ELF-1 (cell line): ENCODE data around the gene KLF5.
A peak's percentile ranks its signal among the peaks of the same experiment; 100 is the strongest.
"Not testable (repeated sequence)": the region's sequence is repeated elsewhere in the genome, so short reads cannot be mapped to it uniquely, and the experiment has no call there.

ENCODE experiments used
- DNase-seq: peaks from one replicate; pipeline ENCODE4 v3.0.0-alpha.2; 2016; ENCODE audit warnings: low read depth, low spot score

KLF5 gene

GRCh38 chr13:73082895-73083294 is 24.1 kb downstream of the KLF5 start:
- no peak for DNase-seq

- DNase-seq = no peak
Measured at GRCh38 chr13:73088332-73088935, 29.6 kb downstream of the KLF5 start.

- no peak for DNase-seq
Measured at GRCh38 chr13:73089213-73089612, 30.4 kb downstream of the KLF5 start.

GRCh38 chr13:73090116-73090822 is 31.5 kb downstream of the KLF5 start:
- peak; percentile 89 for DNase-seq

GRCh38 chr13:73090823-73091187 is 32.0 kb downstream of the KLF5 start:
- no peak for DNase-seq

- no peak for DNase-seq
Measured at GRCh38 chr13:73092829-73093228, 34.0 kb downstream of the KLF5 start.

- peak; percentile 63 for DNase-seq
Measured at GRCh38 chr13:73096173-73096572, 37.4 kb downstream of the KLF5 start.

GRCh38 chr13:73096638-73097037 is 37.8 kb downstream of the KLF5 start:
- DNase-seq = no peak

- not testable (repeated sequence) for DNase-seq
Measured at GRCh38 chr13:73100781-73101180, 42.0 kb downstream of the KLF5 start.

GRCh38 chr13:73101351-73102007 is 42.7 kb downstream of the KLF5 start:
- DNase-seq = no peak

GRCh38 chr13:73103238-73103637 is 44.4 kb downstream of the KLF5 start:
- no peak for DNase-seq

- no peak for DNase-seq
Measured at GRCh38 chr13:73106513-73107178, 47.8 kb downstream of the KLF5 start.

GRCh38 chr13:73107481-73107880 is 48.7 kb downstream of the KLF5 start:
- DNase-seq = peak; percentile 20

GRCh38 chr13:73107970-73108369 is 49.2 kb downstream of the KLF5 start:
- DNase-seq = no peak

- DNase-seq = no peak
Measured at GRCh38 chr13:73109288-73109899, 50.6 kb downstream of the KLF5 start.

- no peak for DNase-seq
Measured at GRCh38 chr13:73109969-73110368, 51.2 kb downstream of the KLF5 start.

GRCh38 chr13:73110814-73111213 is 52.0 kb downstream of the KLF5 start:
- DNase-seq = no peak

GRCh38 chr13:73111331-73111730 is 52.5 kb downstream of the KLF5 start:
- DNase-seq = no peak

- no peak for DNase-seq
Measured at GRCh38 chr13:73119612-73120011, 60.8 kb downstream of the KLF5 start.
